Activated T-cell treated with anti-CD3 and anti-CD28 coated beads, Interleukin-2, amount 50 U/mL, for 72 hours (primary cell): ENCODE data around the gene CD300LD. TPM values are rescaled to one million over a fixed set of nuclear protein-coding genes. Genes with fewer than 3 reads are reported as not detected.

Experiments
- ATAC-seq, 2 donors: fragments of 150-1000 bp; cut with Tn5 transposase; replicated peaks in 1 of 2; 2 replicates each; pipeline ENCODE4 v1.10.0; 2021; ENCODE audit warnings: moderate library complexity in 2 of 2, mild to moderate bottlenecking in 1 of 2
- DNase-seq, 2 donors: peaks; one replicate each; pipeline ENCODE4 v3.0.0; 2021 to 2022; ENCODE audit warnings: mixed read lengths in 1 of 2
- H3K27ac Mint-ChIP-seq: one replicate; pipeline ENCODE4 v1.8.0; 2022; ENCODE audit warnings: mild to moderate bottlenecking, moderate library complexity, mixed read lengths
- H3K27me3 Mint-ChIP-seq: one replicate; pipeline ENCODE4 v1.8.0; 2022; ENCODE audit warnings: low read depth, mixed read lengths
- H3K36me3 Mint-ChIP-seq, 2 donors: one replicate each; pipeline ENCODE4 v1.8.0; 2022; ENCODE audit warnings: mixed read lengths in 2 of 2, mild to moderate bottlenecking in 1 of 2; ENCODE audit not compliant: insufficient read depth in 2 of 2
- H3K4me1 Mint-ChIP-seq: one replicate; pipeline ENCODE4 v1.8.0; 2022; ENCODE audit warnings: low read depth, mixed read lengths
- H3K4me3 Mint-ChIP-seq, 2 donors: one replicate each; pipeline ENCODE4 v1.8.0; 2022; ENCODE audit warnings: mild to moderate bottlenecking in 2 of 2, mixed read lengths in 2 of 2, moderate library complexity in 2 of 2
- H3K9me3 Mint-ChIP-seq, 2 donors: one replicate each; pipeline ENCODE4 v1.8.0; 2022; ENCODE audit warnings: mixed read lengths in 2 of 2
- total RNA-seq, 2 donors: library from RNA; stranded (reverse); gene quantifications; one replicate each; pipeline ENCODE4 v1.2.3, GENCODE V29; 2022

CD300LD gene
- total RNA-seq, 2 donors from 2014 or later, result 0.19 to 0.31 TPM

GRCh38 chr17:74624131-74624530, 32.0 kb upstream of the CD300LD start:
- Mint-ChIP-seq H3K36me3 (no peaks in the 10 kb centered on the region), H3K4me3 (no peak overlapping the region), H3K4me1 (no peaks in the 10 kb centered on the region), H3K27me3 (peaks cover 51% of the 10 kb centered on the region), H3K27ac (no peak overlapping the region), H3K9me3 (peaks cover 0 to 1% of the 10 kb centered on the region in 2 donors)
- DNase-seq (no peak), ATAC-seq (no peak)

- Mint-ChIP-seq H3K36me3 (no peaks in the 10 kb centered on the region), H3K27ac (no peak within 1 kb of the TSS), H3K4me3 (no peak within 1 kb of the TSS), H3K9me3 (peaks cover 0 to 1% of the 10 kb centered on the region in 2 donors), H3K4me1 (no peaks in the 10 kb centered on the region), H3K27me3 (peaks cover 55% of the 10 kb centered on the region)
- DNase-seq, result no peak
- ATAC-seq, result no peak
Observed at GRCh38 chr17:74623693-74624093, 31.6 kb upstream of the CD300LD start, which contains the start of gene CD300E. Gene CD300E, minus strand, starts transcription at chr17:74623738. Its CDS starts 117 bp downstream, at chr17:74623621.

GRCh38 chr17:74619077-74619673, 27.1 kb upstream of the CD300LD start:
- no peaks in the 10 kb centered on the region for H3K36me3 Mint-ChIP-seq
- DNase-seq, result no peak
- H3K27me3 Mint-ChIP-seq, result peaks cover 70% of the 10 kb centered on the region
- H3K9me3 Mint-ChIP-seq, result no peaks in the 10 kb centered on the region
- ATAC-seq, result no peak
- H3K27ac Mint-ChIP-seq, result no peak overlapping the region
- H3K4me1 Mint-ChIP-seq, result no peaks in the 10 kb centered on the region
- no peak overlapping the region for H3K4me3 Mint-ChIP-seq

GRCh38 chr17:74618451-74618850, 26.4 kb upstream of the CD300LD start:
- Mint-ChIP-seq H3K9me3 (no peaks in the 10 kb centered on the region), H3K27me3 (peaks cover 63% of the 10 kb centered on the region), H3K27ac (no peak overlapping the region), H3K4me3 (no peak overlapping the region), H3K4me1 (no peaks in the 10 kb centered on the region), H3K36me3 (no peaks in the 10 kb centered on the region)
- ATAC-seq (no peak), DNase-seq (no peak)

GRCh38 chr17:74616696-74617095, 24.6 kb upstream of the CD300LD start:
- Mint-ChIP-seq H3K4me3 (no peak overlapping the region), H3K9me3 (no peaks in the 10 kb centered on the region), H3K27ac (no peak overlapping the region), H3K36me3 (no peaks in the 10 kb centered on the region), H3K4me1 (peaks cover 6% of the 10 kb centered on the region), H3K27me3 (peaks cover 45% of the 10 kb centered on the region)
- no peak for ATAC-seq
- no peak for DNase-seq

- no peak for ATAC-seq
- H3K27ac Mint-ChIP-seq, result no peak overlapping the region
- peaks cover 29% of the 10 kb centered on the region for H3K27me3 Mint-ChIP-seq
- H3K36me3 Mint-ChIP-seq, result no peaks in the 10 kb centered on the region
- DNase-seq, result no peak
- H3K4me3 Mint-ChIP-seq, result no peak overlapping the region
- peaks cover 6% of the 10 kb centered on the region for H3K4me1 Mint-ChIP-seq
- no peaks in the 10 kb centered on the region for H3K9me3 Mint-ChIP-seq
Observed at GRCh38 chr17:74612046-74612445, 20.0 kb upstream of the CD300LD start.

GRCh38 chr17:74610108-74610507, 18.0 kb upstream of the CD300LD start:
- Mint-ChIP-seq H3K27ac (no peak overlapping the region), H3K4me3 (no peak overlapping the region), H3K36me3 (no peaks in the 10 kb centered on the region), H3K4me1 (peaks cover 6% of the 10 kb centered on the region), H3K9me3 (no peaks in the 10 kb centered on the region), H3K27me3 (peaks cover 16% of the 10 kb centered on the region)
- ATAC-seq (no peak), DNase-seq (no peak)

- H3K27me3 Mint-ChIP-seq, result peaks cover 12% of the 10 kb centered on the region
Observed at GRCh38 chr17:74608511-74608910, 16.4 kb upstream of the CD300LD start.

GRCh38 chr17:74607221-74607620, 15.1 kb upstream of the CD300LD start:
- H3K36me3 Mint-ChIP-seq, result no peaks in the 10 kb centered on the region
- no peak overlapping the region for H3K27ac Mint-ChIP-seq
- peaks cover 6% of the 10 kb centered on the region for H3K4me1 Mint-ChIP-seq
- DNase-seq, result no peak
- peaks cover 20% of the 10 kb centered on the region for H3K27me3 Mint-ChIP-seq
- H3K9me3 Mint-ChIP-seq, result no peaks in the 10 kb centered on the region
- no peak for ATAC-seq
- H3K4me3 Mint-ChIP-seq, result no peak overlapping the region

More at GRCh38 chr17:74608511-74608910, 16.4 kb upstream of the CD300LD start:
- H3K4me1 Mint-ChIP-seq, result peaks cover 6% of the 10 kb centered on the region
- no peaks in the 10 kb centered on the region for H3K9me3 Mint-ChIP-seq
- H3K27ac Mint-ChIP-seq, result no peak overlapping the region
- H3K36me3 Mint-ChIP-seq, result no peaks in the 10 kb centered on the region
- DNase-seq (no peak), ATAC-seq (no peak)
- H3K4me3 Mint-ChIP-seq, result no peak overlapping the region

GRCh38 chr17:74606050-74606449, 14.0 kb upstream of the CD300LD start:
- ATAC-seq, result no peak
- Mint-ChIP-seq H3K4me1 (peaks cover 6% of the 10 kb centered on the region), H3K27me3 (peaks cover 20% of the 10 kb centered on the region), H3K9me3 (no peaks in the 10 kb centered on the region), H3K4me3 (no peak overlapping the region), H3K36me3 (no peaks in the 10 kb centered on the region), H3K27ac (no peak overlapping the region)
- DNase-seq, result no peak

- ATAC-seq, result no peak
- no peak overlapping the region for H3K27ac Mint-ChIP-seq
- H3K27me3 Mint-ChIP-seq, result peaks cover 20% of the 10 kb centered on the region
- no peaks in the 10 kb centered on the region for H3K36me3 Mint-ChIP-seq
- H3K9me3 Mint-ChIP-seq, result no peaks in the 10 kb centered on the region
- H3K4me1 Mint-ChIP-seq, result peaks cover 6% of the 10 kb centered on the region
- DNase-seq, result no peak
- no peak overlapping the region for H3K4me3 Mint-ChIP-seq
Observed at GRCh38 chr17:74605361-74605760, 13.3 kb upstream of the CD300LD start.

- Mint-ChIP-seq H3K9me3 (no peaks in the 10 kb centered on the region), H3K4me1 (peaks cover 7% of the 10 kb centered on the region), H3K27me3 (peaks cover 22% of the 10 kb centered on the region), H3K36me3 (no peaks in the 10 kb centered on the region), H3K27ac (no peak overlapping the region), H3K4me3 (no peak overlapping the region)
- DNase-seq (no peak), ATAC-seq (no peak)
Observed at GRCh38 chr17:74604761-74605160, 12.7 kb upstream of the CD300LD start.

- Mint-ChIP-seq H3K27me3 (peaks cover 28% of the 10 kb centered on the region), H3K27ac (no peak overlapping the region), H3K4me1 (peaks cover 12% of the 10 kb centered on the region), H3K9me3 (no peaks in the 10 kb centered on the region), H3K36me3 (no peaks in the 10 kb centered on the region), H3K4me3 (no peak overlapping the region)
- no peak for ATAC-seq
- DNase-seq, result no peak
Observed at GRCh38 chr17:74604200-74604599, 12.1 kb upstream of the CD300LD start.

- peaks cover 31% of the 10 kb centered on the region for H3K27me3 Mint-ChIP-seq
- ATAC-seq (no peak), DNase-seq (no peak)
- no peaks in the 10 kb centered on the region for H3K9me3 Mint-ChIP-seq
- no peak overlapping the region for H3K27ac Mint-ChIP-seq
- H3K4me3 Mint-ChIP-seq, result no peak overlapping the region
- no peaks in the 10 kb centered on the region for H3K36me3 Mint-ChIP-seq
- peaks cover 17% of the 10 kb centered on the region for H3K4me1 Mint-ChIP-seq
Observed at GRCh38 chr17:74603746-74604145, 11.7 kb upstream of the CD300LD start.
